NCI-H2196 (cell line): Measurements from ENCODE around the gene ELOVL3.
"Not testable (repeated sequence)": the region's sequence is repeated elsewhere in the genome, so short reads cannot be mapped to it uniquely, and the experiment has no call there.

Source experiments
- DNase-seq: peaks from one replicate; lab custom pipeline; 2025; ENCODE audit not compliant: unreplicated experiment; lab: John Stamatoyannopoulos, UW

ELOVL3 gene, protein sequence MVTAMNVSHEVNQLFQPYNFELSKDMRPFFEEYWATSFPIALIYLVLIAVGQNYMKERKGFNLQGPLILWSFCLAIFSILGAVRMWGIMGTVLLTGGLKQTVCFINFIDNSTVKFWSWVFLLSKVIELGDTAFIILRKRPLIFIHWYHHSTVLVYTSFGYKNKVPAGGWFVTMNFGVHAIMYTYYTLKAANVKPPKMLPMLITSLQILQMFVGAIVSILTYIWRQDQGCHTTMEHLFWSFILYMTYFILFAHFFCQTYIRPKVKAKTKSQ

DNA sequence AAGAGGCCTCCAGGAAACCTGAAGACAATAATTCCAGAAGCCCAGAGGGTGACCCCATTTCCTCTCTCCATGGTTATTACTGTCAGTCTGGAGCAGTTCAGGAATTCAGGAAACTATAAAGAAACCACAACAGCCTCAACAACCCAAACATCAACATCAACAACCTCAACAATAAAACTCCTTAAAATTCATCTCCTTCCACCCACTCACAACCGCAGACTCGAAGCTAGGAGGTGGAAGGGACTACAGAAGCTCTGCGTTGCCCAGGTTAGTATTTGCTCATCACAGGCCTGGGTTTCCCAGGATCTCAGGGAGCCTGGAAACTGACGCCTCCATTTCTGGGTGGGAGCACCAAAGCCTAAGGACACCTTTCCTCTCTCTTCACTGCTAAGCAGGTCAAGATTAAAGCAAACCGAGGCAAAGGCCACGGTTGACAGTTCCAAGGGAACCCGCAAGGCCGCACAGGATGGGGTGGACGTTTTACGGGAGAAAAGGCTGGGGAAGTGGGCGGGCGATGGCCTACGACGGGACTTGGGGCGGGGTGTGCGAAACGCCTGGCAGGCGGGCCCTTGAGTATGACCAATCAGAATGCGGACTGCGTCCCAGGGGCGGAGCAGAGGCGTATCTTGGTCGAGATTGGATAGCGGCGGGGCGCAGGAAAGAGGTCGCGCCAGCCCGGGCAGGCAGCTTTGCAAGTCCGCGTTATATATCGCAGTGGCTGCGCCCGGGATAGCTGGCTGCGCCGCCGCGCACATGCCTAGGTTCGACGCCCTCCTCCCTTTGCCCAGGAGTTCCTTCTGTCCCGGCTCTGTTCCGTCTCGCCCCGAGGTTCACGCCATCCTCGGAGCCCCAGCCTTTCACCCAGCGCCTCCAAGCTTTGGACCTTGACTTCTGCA is at the start of gene ELOVL3:
Gene ELOVL3, plus strand, starts transcription at position 654 of the 896 bp plus-strand sequence. CDS start 250 bp downstream, outside the sequence.
- DNase-seq = peak; percentile 83

DNA sequence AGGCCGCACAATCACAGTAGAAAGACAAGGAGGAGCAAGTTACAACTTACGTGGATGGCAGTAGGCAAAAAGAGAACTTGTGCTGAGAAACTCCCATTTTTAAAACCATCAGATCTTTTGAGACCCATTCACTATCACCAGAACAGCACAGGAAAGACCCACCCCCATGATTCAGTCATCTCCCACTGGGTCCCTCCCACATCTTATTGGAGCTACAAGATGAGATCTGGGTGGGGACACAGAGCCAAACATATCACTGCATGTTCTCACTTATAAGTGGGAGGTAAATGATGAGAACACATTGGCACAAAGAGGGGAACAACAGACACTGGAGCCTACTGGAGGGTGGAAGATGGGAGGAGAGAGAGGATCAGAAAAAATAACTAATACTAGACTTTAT is 41.5 kb upstream of the ELOVL3 start:
- no peak for DNase-seq

DNA sequence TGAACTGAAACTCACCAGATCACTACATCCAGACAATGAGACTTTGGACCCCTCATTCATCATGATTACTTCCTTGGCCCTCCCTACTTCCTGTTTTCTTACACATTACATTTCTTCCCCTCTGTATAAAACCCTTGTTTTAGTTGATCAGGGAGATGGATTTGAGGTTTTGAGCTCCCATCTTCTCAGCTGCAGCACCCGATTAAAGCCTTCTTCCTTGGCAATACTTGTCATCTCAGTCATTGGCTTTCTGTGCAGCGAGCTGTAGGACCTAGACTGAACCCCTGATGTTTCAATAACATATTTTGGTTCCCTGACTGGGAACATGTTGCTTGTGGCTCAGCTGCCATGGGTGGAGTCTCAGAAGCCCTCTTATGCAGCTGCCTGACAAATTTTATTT is 40.8 kb upstream of the ELOVL3 start:
- DNase-seq = no peak

DNA sequence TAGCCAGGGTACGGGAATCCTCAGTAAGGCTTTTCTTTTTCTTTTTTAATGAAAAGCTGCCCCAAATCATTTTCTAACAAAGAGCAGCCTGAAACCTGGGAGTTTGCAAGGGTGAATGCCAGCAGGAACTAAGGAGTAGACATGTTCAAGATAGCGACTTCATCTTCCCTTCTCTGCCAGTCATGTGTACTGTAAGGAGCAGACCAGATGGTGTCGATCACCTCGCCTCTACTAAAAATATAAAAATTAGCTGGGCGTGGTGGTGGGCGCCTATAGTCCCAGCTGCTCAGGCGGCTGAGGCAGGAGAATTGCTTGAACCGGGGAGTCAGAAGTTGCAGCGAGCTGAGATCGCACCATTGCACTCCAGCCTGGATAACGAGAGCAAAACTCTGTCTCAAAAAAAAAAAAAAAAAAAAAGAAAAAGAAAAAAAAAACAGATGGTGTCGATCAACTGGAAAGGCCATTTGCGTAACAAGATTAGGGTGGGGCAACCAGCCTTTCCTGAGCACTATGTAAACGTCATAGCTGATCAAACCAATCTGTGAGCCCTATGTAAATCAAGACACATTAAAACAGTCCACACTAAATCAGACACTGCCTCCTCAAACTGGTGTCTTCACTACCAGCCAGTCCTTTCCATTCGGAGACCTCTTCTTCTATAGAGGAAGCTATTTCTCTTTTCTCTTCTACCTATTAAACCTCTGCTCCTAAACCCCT is 40.1 kb upstream of the ELOVL3 start:
- no peak for DNase-seq

DNA sequence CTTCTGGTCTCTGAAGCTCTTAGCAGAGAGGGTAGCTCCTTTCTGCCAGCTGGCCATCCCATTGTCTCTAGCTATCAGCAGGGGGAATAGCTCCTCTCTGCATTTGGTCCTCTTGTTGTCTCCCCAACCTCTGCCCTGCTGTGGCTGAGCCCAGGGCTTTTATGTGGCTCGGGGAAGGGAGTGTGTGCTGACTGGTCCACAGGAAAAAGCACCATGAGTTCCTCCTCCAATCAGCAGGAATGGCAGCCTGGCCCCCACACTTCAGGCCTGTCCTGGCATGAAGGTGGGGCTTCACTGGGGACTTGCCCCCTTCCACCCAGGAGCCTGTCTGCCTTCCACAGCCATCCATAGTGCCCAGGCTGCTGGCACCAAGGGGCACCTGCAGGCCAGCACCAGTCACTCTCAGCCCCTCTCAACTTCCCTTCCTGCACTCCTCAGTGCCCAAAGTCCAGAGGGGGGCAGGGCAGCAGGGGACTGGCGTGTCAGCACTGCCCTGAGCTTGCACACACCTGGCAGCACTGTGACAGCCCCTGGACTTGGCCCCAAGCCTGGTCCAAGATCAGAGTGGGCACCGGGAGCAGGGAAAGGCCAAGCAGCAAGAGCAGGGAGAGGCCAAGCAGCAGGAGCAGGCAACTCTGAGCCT is 37.7 kb upstream of the ELOVL3 start:
- no peak for DNase-seq

DNA sequence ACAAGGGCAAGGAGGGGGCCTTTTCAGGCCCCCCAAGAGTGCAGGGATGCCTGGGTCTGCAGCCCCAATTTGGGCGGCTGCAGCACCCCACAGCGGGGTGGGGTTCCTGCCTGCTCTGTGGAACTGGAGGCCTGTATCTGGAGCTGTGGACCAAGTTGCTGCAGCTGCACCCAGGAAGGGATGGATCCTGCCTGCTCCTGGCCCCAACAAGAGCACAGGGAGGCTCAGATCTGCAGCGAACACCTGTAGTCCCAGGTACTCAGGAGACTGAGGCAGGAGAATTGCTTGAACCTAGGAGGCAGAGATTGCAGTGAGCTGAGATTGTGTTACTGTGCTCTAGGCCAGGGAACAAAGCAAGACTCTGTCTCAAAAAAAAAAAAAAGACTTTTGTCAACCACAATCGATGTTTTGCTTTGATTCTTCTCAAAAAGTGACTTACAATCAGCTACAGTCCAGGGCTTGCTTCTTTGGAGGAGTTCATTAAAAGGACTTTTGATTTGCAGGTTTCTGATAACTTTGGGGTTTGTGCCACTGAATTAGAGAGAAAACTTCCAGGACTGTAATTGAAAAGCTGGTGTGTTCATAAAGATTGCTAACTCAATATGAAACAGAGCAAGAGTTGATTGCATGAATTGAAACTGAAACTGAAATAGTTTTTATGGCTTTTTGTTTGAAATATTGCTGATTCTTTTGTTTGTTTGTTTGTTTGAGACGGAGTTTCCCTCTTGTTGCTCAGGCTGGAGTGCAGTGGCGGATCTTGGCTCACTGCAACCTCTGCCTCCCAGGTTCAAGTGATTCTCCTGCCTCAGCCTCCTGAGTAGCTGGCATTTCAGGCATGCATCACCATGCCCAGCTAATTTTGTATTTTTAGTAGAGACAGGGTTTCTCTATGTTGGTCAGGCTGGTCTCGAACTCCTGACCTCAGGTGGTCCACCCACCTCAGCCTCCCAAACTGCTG is 36.9 kb upstream of the ELOVL3 start:
- not testable (repeated sequence) for DNase-seq

DNA sequence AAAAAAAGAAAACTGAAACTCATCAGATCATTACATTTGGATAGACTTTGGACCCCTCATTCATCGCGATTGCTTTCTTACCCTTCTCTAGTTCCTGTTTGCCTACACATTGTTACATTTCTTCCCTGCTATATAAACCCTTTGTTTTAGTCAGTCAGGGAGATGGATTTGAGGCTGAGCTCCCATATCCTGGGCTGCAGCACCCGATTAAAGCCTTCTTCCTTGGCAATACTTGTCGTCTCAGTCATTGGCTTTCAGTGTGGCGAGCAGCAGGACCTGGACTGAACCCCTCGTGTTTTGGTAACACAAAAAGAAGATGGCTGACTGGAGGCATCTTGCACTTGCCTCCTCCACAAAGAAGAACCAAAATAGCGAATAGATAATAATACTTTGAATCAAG is 34.1 kb upstream of the ELOVL3 start:
- DNase-seq = no peak

DNA sequence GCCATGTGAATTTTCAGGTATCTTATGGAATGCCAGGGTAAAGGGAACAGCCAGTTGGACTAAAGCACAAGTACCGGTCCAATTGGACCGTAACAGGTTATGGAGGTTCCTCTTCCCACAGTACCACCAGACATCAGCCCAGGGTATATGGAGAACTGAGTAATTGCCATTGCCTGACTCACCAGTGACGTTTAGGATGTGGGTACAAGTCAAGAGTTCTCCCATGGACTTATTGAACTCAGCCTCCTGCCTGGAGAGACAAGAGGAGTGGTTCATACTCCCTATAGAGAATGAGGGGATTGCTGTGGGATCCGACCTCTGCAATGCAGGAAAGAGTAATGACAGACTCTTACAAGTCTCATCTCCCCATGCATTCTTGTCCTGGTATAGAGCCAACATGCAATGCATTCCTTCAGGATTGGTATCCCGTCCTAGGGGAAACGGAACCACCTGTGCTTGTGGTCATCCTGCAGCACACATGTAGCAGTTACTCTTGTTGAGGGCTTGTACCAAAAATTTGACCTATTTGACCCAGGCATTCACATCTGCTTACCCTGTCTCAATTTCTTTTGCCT is 30.7 kb upstream of the ELOVL3 start:
- DNase-seq = no peak

DNA sequence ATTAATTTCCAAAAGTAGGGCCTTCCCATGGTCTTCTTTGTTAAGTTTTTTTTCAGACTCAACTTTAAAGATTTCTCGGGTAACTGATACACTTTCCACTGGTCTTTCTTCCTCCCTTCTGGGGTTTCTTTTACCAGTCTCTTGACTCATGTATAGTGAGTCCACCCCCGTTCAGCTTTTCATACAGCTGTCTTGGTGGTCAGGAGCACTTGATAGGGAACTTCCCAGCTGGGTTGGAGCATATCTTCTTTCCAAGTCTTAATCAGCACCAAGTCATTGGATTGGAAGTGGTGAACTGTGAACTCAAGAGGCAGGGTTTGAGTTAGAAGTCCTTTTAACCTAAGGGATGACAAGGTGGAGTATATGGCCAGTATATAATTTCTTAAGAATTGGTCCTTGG is 29.2 kb upstream of the ELOVL3 start:
- no peak for DNase-seq

DNA sequence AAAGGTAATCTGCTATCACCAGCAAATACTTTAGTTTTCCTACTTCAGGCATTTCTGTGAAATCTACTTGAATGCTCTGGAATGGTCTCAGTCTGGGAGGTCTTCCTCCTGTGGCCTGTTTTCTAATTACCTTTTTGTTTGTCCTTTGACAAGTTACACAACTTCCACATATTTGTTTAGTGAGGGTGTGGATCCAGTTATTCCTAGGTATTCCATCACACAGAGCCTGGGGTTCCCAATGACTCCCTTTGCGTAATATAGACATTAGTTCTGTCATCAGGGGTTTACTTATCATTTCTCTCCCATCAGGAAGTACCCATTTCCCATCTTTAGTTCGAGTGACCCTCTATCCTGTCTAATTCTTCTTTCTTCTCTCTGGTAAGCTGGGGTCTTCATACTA is 28.1 kb upstream of the ELOVL3 start:
- no peak for DNase-seq

DNA sequence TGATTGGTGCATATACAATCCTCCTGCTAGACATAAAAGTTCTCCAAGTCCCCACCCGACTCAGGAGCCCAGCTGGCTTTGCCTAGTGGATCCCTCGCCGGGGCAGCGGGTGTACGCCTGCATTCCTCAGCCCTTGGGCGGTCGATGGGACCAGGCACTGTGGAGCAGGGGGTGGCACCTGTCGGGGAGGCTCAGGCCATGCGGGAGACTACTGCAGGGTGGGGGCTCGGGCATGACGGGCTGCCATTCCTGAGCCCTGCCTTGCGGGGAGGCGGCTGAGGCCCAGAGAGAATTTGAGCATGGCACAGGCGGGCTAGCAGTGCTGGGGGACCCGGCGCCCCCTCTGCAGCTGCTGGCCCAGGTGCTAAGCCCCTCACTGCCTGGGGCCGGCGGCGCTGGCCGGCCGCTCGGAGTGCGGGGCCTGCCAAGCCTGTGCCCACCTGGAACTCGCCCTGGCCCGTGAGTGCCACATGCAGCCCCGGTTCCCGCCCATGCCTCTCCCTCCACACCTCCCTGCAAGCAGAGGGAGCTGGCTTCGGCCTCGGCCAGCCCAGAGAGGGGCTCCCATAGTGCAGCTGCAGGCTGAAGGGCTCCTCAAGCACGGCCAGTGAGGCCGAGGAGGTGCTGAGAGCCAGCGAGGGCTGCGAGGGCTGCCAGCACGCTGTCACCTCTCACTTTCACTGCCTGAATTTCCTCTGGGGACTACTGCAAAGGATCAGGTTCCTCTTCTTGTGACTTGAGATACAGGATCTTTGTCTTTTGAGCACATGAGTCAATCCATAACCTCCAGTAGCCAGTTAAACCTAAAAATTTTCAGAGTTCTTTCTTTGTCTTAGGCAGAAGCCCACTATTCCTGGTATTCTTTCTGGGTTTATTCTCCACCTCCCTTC is 25.1 kb upstream of the ELOVL3 start:
- DNase-seq = no peak

DNA sequence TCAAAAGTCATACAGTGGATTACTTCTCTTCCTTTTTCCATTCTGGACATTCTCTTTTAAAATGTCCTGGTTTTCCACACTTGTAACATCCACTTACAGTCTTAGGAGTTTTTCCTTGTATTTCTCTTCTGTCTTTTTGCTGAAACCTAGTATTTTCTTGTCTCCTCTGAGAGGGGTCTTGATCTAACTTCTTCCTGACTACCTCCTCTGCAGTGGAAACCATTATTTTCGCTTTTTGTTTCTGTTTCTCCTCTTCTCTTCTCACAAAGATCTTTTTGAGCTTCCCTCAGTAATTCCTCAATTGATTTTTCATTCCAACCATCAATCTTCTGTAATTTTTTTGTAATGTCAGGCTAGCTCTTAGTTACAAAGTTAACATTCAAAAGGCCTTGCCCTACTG is 23.7 kb upstream of the ELOVL3 start:
- no peak for DNase-seq

DNA sequence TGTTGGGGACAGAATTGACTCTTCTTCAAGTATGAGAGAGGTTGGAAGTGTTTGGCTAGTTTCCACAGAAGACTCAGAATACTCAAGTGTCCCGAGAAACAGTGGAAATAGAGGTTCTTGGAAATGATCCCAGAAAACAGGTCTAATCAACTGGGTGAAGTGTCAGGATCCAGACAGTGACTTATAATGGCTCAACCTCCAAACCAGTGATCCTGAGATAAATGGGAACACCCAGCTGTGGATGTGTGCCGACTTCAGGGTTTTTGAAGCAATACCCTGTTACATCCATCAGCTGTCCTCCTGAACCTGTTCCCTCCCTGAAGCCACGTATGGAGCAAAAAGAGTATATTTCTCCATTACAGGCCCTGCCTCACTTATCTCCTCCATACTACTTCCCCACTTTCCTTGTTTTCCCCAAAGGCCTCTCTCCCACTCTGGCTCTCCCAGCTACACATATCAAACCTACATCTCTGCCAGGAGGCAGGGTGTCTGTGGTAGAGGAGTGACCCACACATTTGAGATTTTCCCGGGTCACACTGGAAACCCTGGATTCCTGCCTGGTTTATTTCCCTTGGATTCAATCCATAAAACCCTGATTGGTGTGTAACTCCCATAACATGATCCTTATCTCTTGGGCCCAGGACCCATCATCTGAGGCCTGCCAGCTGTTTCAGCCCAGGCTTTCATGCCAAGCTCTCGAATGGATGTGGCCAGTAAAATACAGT is 17.6 kb upstream of the ELOVL3 start:
- DNase-seq = no peak

DNA sequence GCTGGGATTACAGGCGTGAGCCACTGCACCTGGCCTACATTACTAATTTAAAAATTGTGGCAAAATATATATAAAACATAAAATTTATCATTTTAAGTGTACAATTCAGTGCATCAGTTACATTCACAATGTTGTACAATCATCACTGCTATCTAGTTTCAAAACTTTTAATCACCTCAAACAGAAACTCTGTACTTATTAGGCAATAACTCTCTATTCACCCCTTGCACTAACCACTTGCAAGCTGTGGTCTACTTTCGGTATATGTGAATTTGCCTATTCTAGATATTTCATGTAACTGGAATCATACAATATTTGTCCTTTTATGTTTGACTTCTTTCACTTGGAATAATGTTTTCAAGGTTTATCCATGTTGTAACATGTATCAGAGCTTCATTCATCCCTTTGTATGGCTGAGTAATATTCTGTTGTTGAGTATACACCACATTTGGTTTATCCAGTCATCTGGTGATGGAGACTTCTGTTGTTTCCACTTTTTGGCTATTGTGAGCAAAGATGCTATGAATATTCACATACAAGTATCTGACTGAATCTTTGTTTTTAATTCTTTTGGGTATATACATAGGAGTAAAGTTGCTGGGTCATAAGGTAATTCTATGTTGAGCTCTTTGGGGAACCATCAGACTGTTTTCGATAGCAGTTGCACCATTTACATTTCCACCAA is 14.3 kb upstream of the ELOVL3 start:
- no peak for DNase-seq

DNA sequence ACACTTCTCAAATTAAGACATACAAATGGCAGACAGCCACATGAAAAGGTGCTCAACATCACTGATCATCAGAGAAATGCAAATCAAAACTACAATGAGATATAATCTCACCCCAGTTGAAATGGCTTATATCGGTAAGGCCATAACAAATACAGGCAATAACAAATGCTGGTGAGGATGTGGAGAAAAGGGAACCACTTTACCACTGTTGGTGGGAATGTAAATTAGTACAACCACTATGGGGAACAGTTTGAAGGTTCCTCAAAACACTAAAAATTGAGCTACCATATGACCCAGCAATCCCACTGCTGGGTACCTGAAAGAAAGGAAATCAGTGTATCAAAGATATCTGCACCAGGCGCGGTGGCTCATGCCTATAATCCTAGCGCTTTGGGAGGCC is 12.5 kb upstream of the ELOVL3 start:
- DNase-seq = not testable (repeated sequence)

DNA sequence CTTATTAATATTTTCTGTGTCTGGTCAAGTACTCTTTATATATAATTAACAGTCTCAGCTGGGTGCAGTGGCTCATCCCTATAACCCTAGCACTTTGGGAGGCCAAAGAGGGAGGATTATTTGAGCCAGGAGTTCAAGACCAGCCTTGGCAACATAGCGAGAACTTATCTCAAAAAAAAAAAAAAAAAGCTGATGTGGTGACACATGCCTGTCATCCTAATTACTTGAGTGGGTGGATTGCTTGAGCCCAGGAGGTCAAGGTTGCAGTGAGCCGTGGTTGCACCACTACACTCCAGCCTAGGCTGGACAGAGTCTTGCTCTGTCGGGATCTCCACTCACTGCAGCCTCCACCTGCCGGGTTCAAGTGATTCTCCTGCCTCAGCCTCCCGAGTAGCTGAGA is 6.7 kb upstream of the ELOVL3 start:
- no peak for DNase-seq

DNA sequence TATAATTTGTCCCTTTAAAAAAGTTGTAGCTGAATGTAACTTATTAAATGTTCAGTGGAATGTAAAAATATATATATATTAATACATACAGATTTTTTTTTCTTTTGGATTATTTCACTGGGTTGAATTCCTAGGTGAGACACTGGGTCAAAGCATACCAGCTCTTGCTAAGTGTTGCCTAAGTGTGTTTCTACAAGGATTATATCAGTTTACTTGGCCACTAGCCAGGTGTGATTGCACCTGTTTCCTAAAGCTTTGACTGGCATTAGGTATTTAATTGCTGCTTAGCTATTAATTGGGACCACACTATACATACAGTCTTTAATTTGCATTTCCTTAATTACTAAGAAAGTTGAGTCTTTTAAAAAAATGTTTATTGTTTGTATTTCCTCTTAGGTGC is 5.5 kb upstream of the ELOVL3 start:
- DNase-seq = peak; percentile 25

DNA sequence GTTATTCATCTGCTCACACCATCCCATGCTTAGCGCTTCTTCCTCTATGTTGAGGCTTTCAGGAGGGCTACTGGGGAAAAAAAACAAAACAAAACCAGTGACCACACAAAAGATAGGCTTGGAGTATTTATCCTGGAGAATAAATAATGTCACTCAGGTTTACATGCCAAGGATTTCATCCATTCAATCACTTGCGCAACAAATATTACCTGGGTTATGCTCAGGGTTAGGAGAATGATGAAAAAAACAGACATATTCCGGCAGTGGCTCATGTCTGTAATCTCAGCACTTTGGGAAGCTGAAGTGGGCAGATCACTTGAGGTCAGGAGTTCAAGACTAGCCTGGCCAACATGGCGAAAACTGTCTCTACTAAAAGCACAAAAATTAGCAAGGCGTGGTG is 3.3 kb upstream of the ELOVL3 start:
- no peak for DNase-seq
